Adrenal gland (tissue), 12 donors: ENCODE data around the gene LRRC10. TPM values are rescaled to one million over a fixed set of nuclear protein-coding genes. Genes with fewer than 3 reads are reported as not detected.

Experiments used
- DNase-seq, 7 donors: peaks; one replicate each; pipeline ENCODE4 v3.0.0-alpha.2; 2019 to 2020
- H3K27ac ChIP-seq, 5 donors: fragments of 200-600 bp; sonication (generic) in 4 of 5; 1 replicate in 3 of 5; 2 replicates in 2 of 5; pipeline versions ENCODE4 v1.5.1 to v1.8.0; 2016 to 2020; ENCODE audit warnings: mild to moderate bottlenecking in 1 of 5
- H3K27me3 ChIP-seq: fragments of 200-600 bp; 2 replicates; pipeline ENCODE4 v1.8.0; 2021
- H3K36me3 ChIP-seq, 2 donors: fragments of 200-600 bp; replicated peaks in 1 of 2; 1 replicate in 1 of 2; 2 replicates in 1 of 2; pipeline versions ENCODE4 v1.5.1 to v1.8.0; 2018 to 2022
- H3K4me1 ChIP-seq, 2 donors: fragments of 200-600 bp; replicated peaks in 1 of 2; 1 replicate in 1 of 2; 2 replicates in 1 of 2; pipeline versions ENCODE4 v1.5.1 to v1.8.0; 2018 to 2021
- H3K4me3 ChIP-seq, 4 donors: fragments of 200-600 bp; sonication (generic) in 3 of 4; one replicate each; pipeline ENCODE4 v1.5.1; 2016 to 2018
- H3K9me3 ChIP-seq, 3 donors: fragments of 200-600 bp; sonication (generic) in 1 of 3; replicated peaks in 1 of 3; 1 replicate in 2 of 3; 2 replicates in 1 of 3; pipeline versions ENCODE4 v1.5.1 to v1.8.0; 2016 to 2021
- POLR2A ChIP-seq, 2 donors: fragments of 450-650 bp; IDR thresholded peaks; one replicate each; pipeline ENCODE4 v1.6.1; 2017; ENCODE audit warnings: antibody characterized with exemption in 2 of 2, mild to moderate bottlenecking in 2 of 2, moderate library complexity in 1 of 2
- WGBS, 4 donors: extraction: QIAGEN DNeasy Blood & Tissue Kit in 2 of 4; methylation state at CpG; one replicate each; pipeline versions ENCODE4 v1.1.5 to v1.1.7; 2013 to 2017; 5-methylcytosine and 5-hydroxymethylcytosine counted together
- intact Hi-C, 2 donors: fragments of 100-400 bp; cut with DNase I; formaldehyde crosslinking; loops; one replicate each; pipeline versions ENCODE4 v1.14.1 to v1.15.0; 2022 to 2023
- polyA plus RNA-seq, 3 donors: library from polyadenylated mRNA; stranded (reverse); fragments of 200-250 nt in 2 of 3; fragments of 350-450 nt in 1 of 3; fragmentation: Illumina TruSeq in 1 of 3; extraction: RNeasy Lipid Tissue Mini Kit (QIAGEN cat#74804) in 1 of 3; gene quantifications; one replicate each; pipeline ENCODE4 v1.2.3, GENCODE V29; 2013 to 2014
- total RNA-seq, 9 donors: library from RNA; depleted of rRNA in 4 of 9; stranded (reverse); fragments of >200 nt in 4 of 9; fragments of 120-200 nt in 1 of 9; fragmentation: NEBNext Ultra II Directional in 1 of 9; extraction: Animal tissue kit (Norgen Biotek cat#: 25700) in 1 of 9; gene quantifications; one replicate each; pipeline versions ENCODE4 v1.1.0 to v1.2.4, GENCODE V29; 2013 to 2023
- TF ChIP-seq, protein P1 (sequence below), 6 experiments: fragments of 450-650 bp in 4 of 6; fragments of 200-600 bp in 2 of 6; sonication (generic) in 1 of 6; IDR thresholded peaks; 1 replicate in 5 of 6; 2 replicates in 1 of 6; pipeline versions ENCODE4 v1.5.1 to v1.8.0; 2016 to 2021; ENCODE audit warnings: antibody characterized with exemption in 6 of 6, mild to moderate bottlenecking in 2 of 6, moderate library complexity in 1 of 6
- donor health status: healthy with polysubstance abuse.
- donor health status: Bipolar disorder and iron deficiency.
- donor health status: DM: yes; HTN: yes; CAD: no.
- donor health status: DM: no; HTN: no; CAD: no.
- donor health status: DM: no; HTN: no; CAD: no.
- donor health status: DM: yes; HTN: yes; CAD: no.

The LRRC10 gene
- total and polyA plus RNA-seq, 12 donors: not detected

DNA sequence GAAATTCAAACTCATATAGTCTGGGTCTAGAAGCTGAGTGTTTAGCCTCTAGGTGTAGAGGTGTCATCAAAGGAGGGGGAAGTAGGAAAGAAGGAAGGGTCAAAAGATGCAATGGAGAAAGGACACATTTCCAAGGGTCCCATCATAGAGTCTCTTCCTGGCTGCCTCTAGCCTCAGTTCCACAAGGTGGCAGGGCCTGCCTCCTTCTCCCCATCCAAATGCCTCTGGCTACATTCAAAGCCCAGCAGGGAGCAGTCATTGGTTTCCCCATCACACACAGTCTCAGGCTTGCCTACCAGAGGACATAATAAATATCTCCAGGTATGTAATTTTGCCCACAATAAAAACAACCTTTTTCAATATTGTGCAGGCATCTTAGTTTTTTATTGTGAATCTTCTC is 27.5 kb downstream of the LRRC10 start:
- intact Hi-C loops: no loop called here
- Histone ChIP-seq H3K36me3 (peaks cover 0 to 17% of the 10 kb centered on the region in 2 donors), H3K27ac (no peak overlapping the region), H3K4me1 (peaks cover 0 to 9% of the 10 kb centered on the region in 2 donors), H3K4me3 (no peak overlapping the region), H3K9me3 (no peaks in the 10 kb centered on the region), H3K27me3 (no peaks in the 10 kb centered on the region)
- TF ChIP-seq POLR2A (IDR thresholded peaks at IDR 0.05): no peak
- TF ChIP-seq, protein P1, sequence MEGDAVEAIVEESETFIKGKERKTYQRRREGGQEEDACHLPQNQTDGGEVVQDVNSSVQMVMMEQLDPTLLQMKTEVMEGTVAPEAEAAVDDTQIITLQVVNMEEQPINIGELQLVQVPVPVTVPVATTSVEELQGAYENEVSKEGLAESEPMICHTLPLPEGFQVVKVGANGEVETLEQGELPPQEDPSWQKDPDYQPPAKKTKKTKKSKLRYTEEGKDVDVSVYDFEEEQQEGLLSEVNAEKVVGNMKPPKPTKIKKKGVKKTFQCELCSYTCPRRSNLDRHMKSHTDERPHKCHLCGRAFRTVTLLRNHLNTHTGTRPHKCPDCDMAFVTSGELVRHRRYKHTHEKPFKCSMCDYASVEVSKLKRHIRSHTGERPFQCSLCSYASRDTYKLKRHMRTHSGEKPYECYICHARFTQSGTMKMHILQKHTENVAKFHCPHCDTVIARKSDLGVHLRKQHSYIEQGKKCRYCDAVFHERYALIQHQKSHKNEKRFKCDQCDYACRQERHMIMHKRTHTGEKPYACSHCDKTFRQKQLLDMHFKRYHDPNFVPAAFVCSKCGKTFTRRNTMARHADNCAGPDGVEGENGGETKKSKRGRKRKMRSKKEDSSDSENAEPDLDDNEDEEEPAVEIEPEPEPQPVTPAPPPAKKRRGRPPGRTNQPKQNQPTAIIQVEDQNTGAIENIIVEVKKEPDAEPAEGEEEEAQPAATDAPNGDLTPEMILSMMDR (IDR thresholded peaks at IDR 0.05): no peak
- DNase-seq: no peak

DNA sequence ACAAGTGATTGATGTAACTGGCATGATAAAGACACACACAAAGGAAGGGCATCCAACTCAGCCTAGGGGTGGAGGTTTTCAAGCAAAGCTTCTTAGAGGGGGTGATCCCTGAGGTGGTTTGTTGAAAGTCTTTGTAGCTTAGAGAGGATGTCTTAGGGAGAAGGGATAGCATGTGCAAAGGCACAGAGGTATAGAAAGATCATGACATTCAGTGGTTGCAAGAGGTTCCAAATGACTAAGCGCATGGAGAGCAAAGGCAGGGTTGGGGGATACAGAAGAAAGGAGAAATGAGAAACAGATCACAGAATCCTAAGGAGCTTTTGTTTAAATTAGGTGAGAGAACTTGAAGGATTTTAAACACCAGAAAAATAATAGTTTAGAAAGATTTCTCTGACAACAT is 30.6 kb downstream of the LRRC10 start:
- DNase-seq: no peak
- intact Hi-C loops: no loop called here
- Histone ChIP-seq H3K4me3 (no peak overlapping the region), H3K9me3 (no peaks in the 10 kb centered on the region), H3K27me3 (no peaks in the 10 kb centered on the region), H3K36me3 (peaks cover 0 to 3% of the 10 kb centered on the region in 2 donors), H3K4me1 (no peaks in the 10 kb centered on the region), H3K27ac (no peak overlapping the region)
- 96 to 98% (median 97%) methylated on average over 1 of the region's 1 CpG for WGBS, 4 donors
- no peak for TF ChIP-seq POLR2A (IDR thresholded peaks at IDR 0.05)

DNA sequence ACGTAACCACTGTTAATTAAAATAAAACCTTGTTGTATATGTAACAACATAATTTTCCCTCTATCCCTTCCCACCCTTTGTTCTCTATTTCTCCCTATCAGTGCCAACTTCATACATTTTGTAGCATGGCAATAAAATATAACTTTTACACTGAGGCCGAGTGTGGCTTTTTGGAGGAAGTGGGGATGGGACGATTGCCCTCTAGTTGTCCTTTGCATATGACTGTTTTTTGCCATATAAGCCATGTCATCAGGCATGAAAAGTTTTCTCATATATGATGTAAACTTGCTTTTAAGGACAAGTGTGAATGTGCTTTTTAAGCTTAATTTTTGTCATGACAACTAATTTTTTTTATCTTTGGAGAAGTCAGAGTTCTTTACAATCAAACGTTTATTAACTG is 31.7 kb downstream of the LRRC10 start:
- intact Hi-C loops: loop anchor here in 1 of 2 donors (5.0 kb wide), 1 partner anchor 222 kb away; the partner anchor contains the start of gene YEATS4
- no peaks in the 10 kb centered on the region for H3K27me3 ChIP-seq
- H3K27ac ChIP-seq: no peak overlapping the region
- no peaks in the 10 kb centered on the region for H3K4me1 ChIP-seq
- H3K36me3 ChIP-seq: peaks cover 0 to 14% of the 10 kb centered on the region in 2 donors
- no peaks in the 10 kb centered on the region for H3K9me3 ChIP-seq
- 66 to 78% (median 75%) methylated on average over 4 of the region's 4 CpGs for WGBS, 4 donors
- H3K4me3 ChIP-seq: no peak overlapping the region
- TF ChIP-seq POLR2A (IDR thresholded peaks at IDR 0.05): no peak
- TF ChIP-seq, protein P1 (IDR thresholded peaks at IDR 0.05): no peak
- no peak for DNase-seq

DNA sequence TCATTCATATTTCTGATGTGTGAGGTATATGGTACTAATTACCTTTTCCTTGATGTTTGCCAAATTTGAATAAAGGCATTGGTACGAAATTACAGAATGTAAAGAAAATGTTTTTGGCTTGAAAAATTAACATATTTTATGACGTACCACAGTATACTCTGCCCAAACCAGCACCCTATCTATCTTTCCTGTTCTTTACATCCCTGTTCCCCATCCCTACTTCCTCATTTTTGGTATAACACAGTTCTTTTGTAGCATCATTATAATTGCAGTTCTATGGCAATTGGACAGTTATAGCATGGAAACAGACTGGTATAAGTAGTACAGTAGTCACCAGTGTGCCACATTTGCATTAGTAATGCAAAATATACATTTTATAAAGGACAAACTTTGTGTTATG is 32.4 kb downstream of the LRRC10 start:
- WGBS, 4 donors: 82 to 93% (median 89%) methylated on average over 2 of the region's 2 CpGs
- DNase-seq: no peak
- no peaks in the 10 kb centered on the region for H3K9me3 ChIP-seq
- H3K36me3 ChIP-seq: peaks cover 0 to 17% of the 10 kb centered on the region in 2 donors
- intact Hi-C loops: loop anchor here in 1 of 2 donors (5.0 kb wide), 1 partner anchor 221 kb away; the partner anchor contains the start of gene YEATS4
- no peak overlapping the region for H3K4me3 ChIP-seq
- H3K27ac ChIP-seq: no peak overlapping the region
- no peaks in the 10 kb centered on the region for H3K4me1 ChIP-seq
- no peak for TF ChIP-seq POLR2A (IDR thresholded peaks at IDR 0.05)
- TF ChIP-seq, protein P1 (IDR thresholded peaks at IDR 0.05): no peak
- H3K27me3 ChIP-seq: no peaks in the 10 kb centered on the region

DNA sequence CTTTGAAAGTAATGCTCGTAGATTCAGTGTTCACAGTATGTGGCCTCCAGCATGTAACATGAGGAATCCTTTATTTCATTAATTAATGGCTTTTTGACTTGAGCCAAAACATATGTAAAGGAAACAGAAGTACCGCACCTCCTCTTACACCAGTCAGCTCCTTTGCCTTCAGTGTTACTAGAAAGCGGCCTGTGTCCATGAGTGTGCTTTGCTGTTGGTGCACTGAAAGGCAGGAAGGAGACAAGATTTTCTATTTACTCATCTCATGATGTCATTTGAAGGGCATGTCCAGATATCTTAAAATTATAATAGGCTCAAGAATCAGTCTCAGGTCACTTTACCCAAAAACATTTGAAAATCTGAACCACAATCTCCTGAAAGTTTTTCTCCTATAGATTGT is 35.4 kb downstream of the LRRC10 start:
- TF ChIP-seq, protein P1 (IDR thresholded peaks at IDR 0.05): no peak
- TF ChIP-seq POLR2A (IDR thresholded peaks at IDR 0.05): no peak
- 91 to 98% (median 97%) methylated on average over 3 of the region's 3 CpGs for WGBS, 4 donors
- intact Hi-C loops: loop anchor here in 1 of 2 donors (5.0 kb wide), 1 partner anchor 218 kb away; the partner anchor contains the start of gene YEATS4
- no peaks in the 10 kb centered on the region for H3K9me3 ChIP-seq
- H3K4me1 ChIP-seq: no peaks in the 10 kb centered on the region
- H3K36me3 ChIP-seq: peaks cover 0 to 40% of the 10 kb centered on the region in 2 donors
- no peak for DNase-seq
- H3K27ac ChIP-seq: no peak overlapping the region
- no peaks in the 10 kb centered on the region for H3K27me3 ChIP-seq
- H3K4me3 ChIP-seq: no peak overlapping the region
